LNCAP (cell line): Measurements from ENCODE around the gene GTF2I.
"Not testable (repeated sequence)": the region's sequence is repeated elsewhere in the genome, so short reads cannot be mapped to it uniquely, and the experiment has no call there.

Source experiments
- TF ChIP-seq, protein P1 (sequence below): fragments of 450-650 bp; IDR thresholded peaks from 2 replicates; pipeline ENCODE4 v1.5.1; 2017; ENCODE audit warnings: mild to moderate bottlenecking

Gene GTF2I

DNA sequence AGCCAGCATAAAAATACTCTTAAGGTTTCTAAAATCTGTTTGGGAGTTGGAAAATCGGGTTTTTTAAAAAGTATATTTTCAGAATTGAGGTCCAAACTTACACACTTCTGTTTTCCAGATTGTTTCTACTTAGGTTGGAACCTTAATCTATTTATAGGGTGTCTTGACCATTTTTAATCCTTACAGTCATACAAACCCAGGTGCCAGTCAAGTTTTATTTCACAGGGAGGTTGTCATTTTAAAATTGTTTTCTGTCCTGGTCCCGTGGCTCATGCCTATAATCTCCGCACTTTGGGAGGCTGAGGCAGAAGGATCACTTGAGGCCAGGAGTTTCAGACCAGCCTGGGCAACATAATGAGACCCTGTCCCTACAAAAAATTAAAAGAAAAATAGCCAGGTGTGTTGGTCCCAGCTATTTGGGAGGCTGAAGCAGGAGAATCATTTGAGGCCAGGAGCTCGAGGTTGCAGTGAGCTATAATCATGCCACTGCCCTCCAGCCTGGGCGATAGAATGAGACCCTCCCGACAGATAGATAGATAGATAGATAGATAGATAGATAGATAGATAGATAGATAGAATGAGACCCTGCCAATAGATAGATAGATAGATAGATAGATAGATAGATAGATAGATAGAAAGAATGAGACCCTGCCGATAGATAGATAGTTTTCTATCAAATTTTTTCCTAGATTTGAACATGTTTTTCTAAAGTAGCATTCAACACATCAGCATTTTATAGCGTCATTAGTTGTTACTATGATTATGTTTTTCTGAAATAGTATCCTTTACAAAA lies 69.0 kb downstream of the GTF2I start:
- TF ChIP-seq, protein P1, sequence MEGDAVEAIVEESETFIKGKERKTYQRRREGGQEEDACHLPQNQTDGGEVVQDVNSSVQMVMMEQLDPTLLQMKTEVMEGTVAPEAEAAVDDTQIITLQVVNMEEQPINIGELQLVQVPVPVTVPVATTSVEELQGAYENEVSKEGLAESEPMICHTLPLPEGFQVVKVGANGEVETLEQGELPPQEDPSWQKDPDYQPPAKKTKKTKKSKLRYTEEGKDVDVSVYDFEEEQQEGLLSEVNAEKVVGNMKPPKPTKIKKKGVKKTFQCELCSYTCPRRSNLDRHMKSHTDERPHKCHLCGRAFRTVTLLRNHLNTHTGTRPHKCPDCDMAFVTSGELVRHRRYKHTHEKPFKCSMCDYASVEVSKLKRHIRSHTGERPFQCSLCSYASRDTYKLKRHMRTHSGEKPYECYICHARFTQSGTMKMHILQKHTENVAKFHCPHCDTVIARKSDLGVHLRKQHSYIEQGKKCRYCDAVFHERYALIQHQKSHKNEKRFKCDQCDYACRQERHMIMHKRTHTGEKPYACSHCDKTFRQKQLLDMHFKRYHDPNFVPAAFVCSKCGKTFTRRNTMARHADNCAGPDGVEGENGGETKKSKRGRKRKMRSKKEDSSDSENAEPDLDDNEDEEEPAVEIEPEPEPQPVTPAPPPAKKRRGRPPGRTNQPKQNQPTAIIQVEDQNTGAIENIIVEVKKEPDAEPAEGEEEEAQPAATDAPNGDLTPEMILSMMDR: no peak

DNA sequence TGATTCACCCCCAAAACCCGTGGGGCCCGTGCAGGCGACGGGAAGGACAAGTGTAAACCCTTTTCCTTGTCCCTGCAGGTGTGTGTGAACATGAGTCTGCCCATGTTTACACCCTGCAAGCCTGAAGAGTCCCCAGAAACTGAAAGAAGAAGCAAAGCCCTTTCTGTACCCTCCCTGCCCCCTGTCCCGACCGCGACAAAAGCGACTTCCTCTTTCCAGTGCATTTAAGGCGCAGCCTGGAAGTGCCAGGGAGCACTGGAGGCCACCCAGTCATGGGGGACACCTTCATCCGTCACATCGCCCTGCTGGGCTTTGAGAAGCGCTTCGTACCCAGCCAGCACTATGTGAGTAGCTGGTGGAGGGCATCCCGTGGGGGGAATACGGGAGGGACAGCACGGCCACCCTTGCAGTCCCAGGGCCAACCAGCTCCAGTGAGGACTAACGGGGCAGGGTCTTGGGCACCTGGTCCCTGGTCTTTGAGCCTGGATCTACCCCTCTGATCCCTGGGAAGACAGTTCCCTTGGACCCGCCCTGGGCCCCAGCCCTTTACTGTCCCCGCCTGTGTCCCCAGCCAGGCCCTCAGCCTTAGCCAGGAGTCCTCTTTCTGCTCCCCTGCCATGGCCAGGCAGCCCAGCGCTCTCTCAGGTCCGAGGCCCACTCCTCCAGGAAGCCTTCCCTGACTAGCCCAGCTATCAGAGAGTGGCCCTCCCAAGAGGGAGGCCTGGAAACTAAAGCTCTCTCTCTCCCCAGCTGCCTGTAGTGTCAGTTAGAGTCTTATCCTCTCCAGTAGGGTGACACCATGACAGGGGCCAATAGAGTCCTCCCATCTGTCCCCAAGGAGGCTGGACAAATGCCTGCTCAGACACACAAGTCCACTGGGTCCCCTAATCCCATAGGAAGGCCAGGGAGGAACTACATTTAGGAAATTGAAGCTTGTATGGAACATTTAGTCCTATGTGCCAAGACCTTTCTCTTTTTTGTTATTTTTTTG lies 116.5 kb downstream of the GTF2I start, which contains the start of gene NCF1:
NCF1 (plus strand) TSS at position 252 of the 991 bp plus-strand sequence; CDS start at position 273, 21 bp downstream.
- TF ChIP-seq, protein P1: not testable (repeated sequence)
